Hepatocyte (in vitro differentiated cells): ENCODE data around the gene LAMA1. TPM values are rescaled to one million over a fixed set of nuclear protein-coding genes. Genes with fewer than 3 reads are reported as not detected.

Source experiments
- DNase-seq: peaks from one replicate; pipeline ENCODE4 v3.0.0-alpha.2; 2016; ENCODE audit warnings: low spot score
- H2AFZ ChIP-seq: fragments of 200-600 bp; sonication (generic); 2 replicates; pipeline ENCODE4 v1.6.0; 2016; ENCODE audit warnings: antibody characterized with exemption, mild to moderate bottlenecking
- H3K27ac ChIP-seq: fragments of 200-600 bp; sonication (generic); 2 replicates; pipeline ENCODE4 v1.5.1; 2016; ENCODE audit warnings: mild to moderate bottlenecking
- H3K27me3 ChIP-seq: fragments of 200-600 bp; sonication (generic); 2 replicates; pipeline ENCODE4 v1.6.1; 2016
- H3K36me3 ChIP-seq: fragments of 200-600 bp; sonication (generic); replicated peaks from 2 replicates; pipeline ENCODE4 v1.5.1; 2016; ENCODE audit warnings: low read depth; ENCODE audit not compliant: insufficient read depth
- H3K4me1 ChIP-seq: fragments of 200-600 bp; sonication (generic); 2 replicates; pipeline ENCODE4 v1.5.1; 2016; ENCODE audit warnings: mild to moderate bottlenecking, moderate library complexity; ENCODE audit not compliant: insufficient read depth
- H3K4me2 ChIP-seq: fragments of 200-600 bp; sonication (generic); 2 replicates; pipeline ENCODE4 v1.6.0; 2016
- H3K4me3 ChIP-seq: fragments of 200-600 bp; sonication (generic); 2 replicates; pipeline ENCODE4 v1.5.1; 2016; ENCODE audit warnings: mild to moderate bottlenecking
- H3K79me2 ChIP-seq: fragments of 200-600 bp; sonication (generic); 2 replicates; pipeline ENCODE4 v1.6.0; 2017; ENCODE audit warnings: mild to moderate bottlenecking
- H3K9me2 ChIP-seq: fragments of 200-600 bp; sonication (generic); replicated peaks from 2 replicates; pipeline ENCODE4 v1.6.0; 2017; ENCODE audit warnings: mild to moderate bottlenecking; ENCODE audit not compliant: insufficient read depth
- H3K9me3 ChIP-seq: fragments of 200-600 bp; sonication (generic); 2 replicates; pipeline ENCODE4 v1.5.1; 2016; ENCODE audit warnings: low read depth, mild to moderate bottlenecking
- H4K20me1 ChIP-seq: fragments of 200-600 bp; sonication (generic); 2 replicates; pipeline ENCODE4 v1.6.0; 2016; ENCODE audit warnings: mild to moderate bottlenecking; ENCODE audit not compliant: insufficient read depth, poor library complexity, severe bottlenecking
- CTCF ChIP-seq: fragments of 200-600 bp; sonication (generic); IDR thresholded peaks from 2 replicates; pipeline ENCODE4 v1.5.1; 2016; ENCODE audit warnings: antibody characterized with exemption, mild to moderate bottlenecking; ENCODE audit not compliant: poor library complexity
- EZH2 ChIP-seq: fragments of 200-600 bp; sonication (generic); IDR thresholded peaks from 2 replicates; pipeline ENCODE4 v1.6.1; 2016; ENCODE audit warnings: antibody characterized with exemption, mild to moderate bottlenecking, borderline replicate concordance
- EZH2phosphoT487 ChIP-seq: fragments of 200-600 bp; sonication (generic); IDR thresholded peaks from one replicate; pipeline ENCODE4 v1.6.1; 2018; ENCODE audit warnings: antibody characterized with exemption, mild to moderate bottlenecking, low read depth, moderate library complexity; ENCODE audit not compliant: unreplicated experiment, severe bottlenecking
- WGBS: methylation state at CpG from one replicate; pipeline ENCODE4 v1.1.6; 2016; ENCODE audit warnings: low lambda C conversion rate; ENCODE audit errors: missing lambda C conversion rate; 5-methylcytosine and 5-hydroxymethylcytosine counted together
- polyA plus RNA-seq: library from polyadenylated mRNA; unstranded; fragments of >200 nt; fragmentation: Nextera tagmentation; extraction: Ambion mirVana; gene quantifications from 2 replicates; pipeline ENCODE4 v1.2.1, GENCODE V29; 2016
- total RNA-seq: library from RNA; depleted of rRNA; stranded (reverse); fragments of >200 nt; gene quantifications from 2 replicates; pipeline ENCODE4 v1.2.3, GENCODE V29; 2014

The LAMA1 gene
- total and polyA plus RNA-seq, 2 experiments from 2014 or later, result 27.7 to 52.7 TPM

GRCh38 chr18:6956999-6957398, 160.6 kb downstream of the LAMA1 start:
- H3K36me3 ChIP-seq, result no peaks in the 10 kb centered on the region
- no peak overlapping the region for H2AFZ ChIP-seq

GRCh38 chr18:6956495-6956894, 161.1 kb downstream of the LAMA1 start:
- Histone ChIP-seq H3K27ac (no peak overlapping the region), H2AFZ (no peak overlapping the region), H3K27me3 (no peaks in the 10 kb centered on the region), H3K4me1 (no peaks in the 10 kb centered on the region), H3K79me2 (no peaks in the 10 kb centered on the region), H4K20me1 (no peaks in the 10 kb centered on the region), H3K4me2 (no peak overlapping the region), H3K4me3 (no peak overlapping the region), H3K9me3 (no peaks in the 10 kb centered on the region), H3K36me3 (no peaks in the 10 kb centered on the region), H3K9me2 (no peaks in the 10 kb centered on the region)
- DNase-seq, result no peak
- 88% methylated on average over 5 of the region's 5 CpGs for WGBS
- TF ChIP-seq CTCF (no peak), EZH2phosphoT487 (no peak), EZH2 (no peak)

More at GRCh38 chr18:6956999-6957398, 160.6 kb downstream of the LAMA1 start:
- no peaks in the 10 kb centered on the region for H4K20me1 ChIP-seq
- no peaks in the 10 kb centered on the region for H3K9me2 ChIP-seq
- H3K79me2 ChIP-seq, result no peaks in the 10 kb centered on the region
- H3K9me3 ChIP-seq, result no peaks in the 10 kb centered on the region
- no peak overlapping the region for H3K27ac ChIP-seq
- no peaks in the 10 kb centered on the region for H3K4me1 ChIP-seq
- H3K4me3 ChIP-seq, result no peak overlapping the region
- DNase-seq, result no peak
- no peak overlapping the region for H3K4me2 ChIP-seq
- WGBS, result 95% methylated on average over 12 of the region's 12 CpGs
- H3K27me3 ChIP-seq, result no peaks in the 10 kb centered on the region
- TF ChIP-seq EZH2phosphoT487 (no peak), CTCF (no peak), EZH2 (no peak)

GRCh38 chr18:6955304-6955703, 162.3 kb downstream of the LAMA1 start:
- Histone ChIP-seq H3K36me3 (no peaks in the 10 kb centered on the region), H3K9me3 (no peaks in the 10 kb centered on the region), H3K4me1 (no peaks in the 10 kb centered on the region), H2AFZ (no peak overlapping the region), H3K27ac (no peak overlapping the region), H4K20me1 (no peaks in the 10 kb centered on the region), H3K9me2 (no peaks in the 10 kb centered on the region), H3K4me3 (no peak overlapping the region), H3K27me3 (no peaks in the 10 kb centered on the region), H3K4me2 (no peak overlapping the region), H3K79me2 (no peaks in the 10 kb centered on the region)
- no peak for TF ChIP-seq EZH2phosphoT487
- TF ChIP-seq CTCF, result no peak
- TF ChIP-seq EZH2, result no peak
- no peak for DNase-seq
- WGBS, result 95% methylated on average over 18 of the region's 18 CpGs

GRCh38 chr18:6954501-6954900, 163.1 kb downstream of the LAMA1 start:
- no peak overlapping the region for H3K27ac ChIP-seq

More at GRCh38 chr18:6954501-6954900, 163.1 kb downstream of the LAMA1 start:
- H3K9me2 ChIP-seq, result no peaks in the 10 kb centered on the region
- H3K27me3 ChIP-seq, result no peaks in the 10 kb centered on the region
- H2AFZ ChIP-seq, result no peak overlapping the region
- no peaks in the 10 kb centered on the region for H3K79me2 ChIP-seq
- H4K20me1 ChIP-seq, result no peaks in the 10 kb centered on the region
- H3K4me2 ChIP-seq, result no peak overlapping the region
- H3K36me3 ChIP-seq, result no peaks in the 10 kb centered on the region
- TF ChIP-seq EZH2phosphoT487 (no peak), EZH2 (no peak), CTCF (no peak)
- no peak for DNase-seq
- H3K4me3 ChIP-seq, result no peak overlapping the region
- WGBS, result 100% methylated on average over 4 of the region's 4 CpGs
- H3K9me3 ChIP-seq, result no peaks in the 10 kb centered on the region
- peaks cover 1% of the 10 kb centered on the region for H3K4me1 ChIP-seq
